Ovary (tissue), 3 donors: ENCODE data around the gene ADGRB3.

Experiments
- CTCF ChIP-seq, 3 donors: fragments of 450-650 bp in 2 of 3; fragments of 200-600 bp in 1 of 3; IDR thresholded peaks; one replicate each; pipeline versions ENCODE4 v1.5.1 to v1.8.0; 2016 to 2022; ENCODE audit warnings: antibody characterized with exemption in 3 of 3, mild to moderate bottlenecking in 1 of 3
- EP300 ChIP-seq: sonication (generic); formaldehyde crosslinking; IDR thresholded peaks from one replicate; pipeline ENCODE4 v1.6.1; 2017; ENCODE audit warnings: antibody characterized with exemption
- POLR2A ChIP-seq: fragments of 450-650 bp; IDR thresholded peaks from one replicate; pipeline ENCODE4 v1.6.1; 2017; ENCODE audit warnings: antibody characterized with exemption, mild to moderate bottlenecking, moderate library complexity
- donor health status: DM: no; HTN: no; CAD: no.

DNA sequence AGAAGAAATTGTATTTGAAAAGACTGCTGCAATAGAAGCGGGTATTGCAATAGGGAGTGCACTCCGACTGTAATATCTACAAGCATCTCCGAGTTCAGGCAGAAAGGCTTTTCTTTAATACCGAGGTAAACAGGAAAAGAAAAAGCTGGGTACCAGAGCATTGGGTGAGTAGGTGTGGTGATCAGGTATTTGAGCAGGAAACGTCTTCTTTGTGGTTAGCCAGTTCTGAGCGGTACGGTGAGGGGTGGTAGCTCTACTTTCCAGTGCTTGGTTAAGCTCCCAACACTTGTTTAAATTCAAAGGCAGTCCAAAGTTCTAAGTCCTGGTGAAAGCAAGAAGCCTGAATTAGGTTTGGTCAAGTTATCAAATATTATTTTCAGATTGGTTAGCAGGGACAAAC lies 757.7 kb downstream of the ADGRB3 start:
- TF ChIP-seq POLR2A (no peak), CTCF (IDR thresholded peaks at IDR 0.05) (no peak), EP300 (no peak)
